LNCAP (cell line): ENCODE measurements around the gene CISH.

Source experiments
- CTCF ChIP-seq: fragments of 450-650 bp; IDR thresholded peaks from 2 replicates; pipeline ENCODE4 v1.5.1; 2017; ENCODE audit warnings: mild to moderate bottlenecking

Gene CISH

GRCh38 chr3:50599716-50600118 lies 11.9 kb downstream of the CISH start:
- TF ChIP-seq CTCF = no peak

GRCh38 chr3:50599115-50599715 lies 12.4 kb downstream of the CISH start:
- no peak for TF ChIP-seq CTCF

GRCh38 chr3:50594253-50594785 lies 17.3 kb downstream of the CISH start:
- TF ChIP-seq CTCF = no peak

- TF ChIP-seq CTCF = no peak
Observed at GRCh38 chr3:50592568-50592967, 19.0 kb downstream of the CISH start.

- TF ChIP-seq CTCF = no peak
Observed at GRCh38 chr3:50591196-50591741, 20.3 kb downstream of the CISH start.

- TF ChIP-seq CTCF = no peak
Observed at GRCh38 chr3:50588759-50589433, 22.7 kb downstream of the CISH start.

- no peak for TF ChIP-seq CTCF
Observed at GRCh38 chr3:50587806-50588758, 23.5 kb downstream of the CISH start.
